Fibroblast of the aortic adventitia (primary cell): ENCODE results near the gene ORC3. TPM values are rescaled to one million over a fixed set of nuclear protein-coding genes. Genes with fewer than 3 reads are reported as not detected.
"Not testable (repeated sequence)": the region's sequence is repeated elsewhere in the genome, so short reads cannot be mapped to it uniquely, and the experiment has no call there.

Source experiments
- DNase-seq: peaks from one replicate; pipeline ENCODE4 v3.0.0-alpha.2; 2010; ENCODE audit warnings: low read depth
- H3K4me3 ChIP-seq: 2 replicates; pipeline ENCODE4 v1.5.1; 2011; ENCODE audit warnings: low read depth, mild to moderate bottlenecking, control low read depth, low read length, moderate library complexity
- total RNA-seq: library from RNA; depleted of rRNA; stranded (reverse); fragments of >200 nt; gene quantifications from 2 replicates; pipeline ENCODE4 v1.2.3, GENCODE V29; 2012; ENCODE audit warnings: low replicate concordance
- TF ChIP-seq, protein P1 (sequence below): IDR thresholded peaks from 2 replicates; pipeline ENCODE4 v1.5.1; 2011; ENCODE audit warnings: mild to moderate bottlenecking, low read length, control low read depth, inconsistent platforms; ENCODE audit not compliant: insufficient read depth

Gene ORC3
- total RNA-seq, 1 donor: 52.9 TPM

DNA sequence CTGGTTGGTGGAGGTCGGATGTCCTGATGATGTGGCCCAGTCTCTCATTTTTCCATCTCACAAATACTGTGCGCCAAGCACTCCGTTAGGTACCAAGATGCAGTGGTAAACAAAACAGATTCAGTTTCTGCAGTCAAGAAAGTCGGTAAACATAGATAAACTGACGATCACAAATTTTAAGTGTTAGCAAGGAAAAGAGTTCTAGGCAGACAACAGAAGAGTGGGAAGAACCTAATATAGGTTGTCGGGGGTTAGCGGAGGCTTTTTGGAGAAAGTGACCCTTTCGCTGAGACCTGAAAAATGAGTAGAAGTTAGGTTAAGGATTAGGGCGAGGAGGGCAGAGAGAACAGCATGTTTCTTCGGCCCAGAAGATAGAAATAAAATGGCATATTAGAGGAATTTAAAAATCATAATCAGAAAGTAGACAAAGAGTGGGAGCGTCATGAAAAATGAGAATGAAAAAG, 514 bp downstream of the ORC3 start:
- TF ChIP-seq, protein P1, sequence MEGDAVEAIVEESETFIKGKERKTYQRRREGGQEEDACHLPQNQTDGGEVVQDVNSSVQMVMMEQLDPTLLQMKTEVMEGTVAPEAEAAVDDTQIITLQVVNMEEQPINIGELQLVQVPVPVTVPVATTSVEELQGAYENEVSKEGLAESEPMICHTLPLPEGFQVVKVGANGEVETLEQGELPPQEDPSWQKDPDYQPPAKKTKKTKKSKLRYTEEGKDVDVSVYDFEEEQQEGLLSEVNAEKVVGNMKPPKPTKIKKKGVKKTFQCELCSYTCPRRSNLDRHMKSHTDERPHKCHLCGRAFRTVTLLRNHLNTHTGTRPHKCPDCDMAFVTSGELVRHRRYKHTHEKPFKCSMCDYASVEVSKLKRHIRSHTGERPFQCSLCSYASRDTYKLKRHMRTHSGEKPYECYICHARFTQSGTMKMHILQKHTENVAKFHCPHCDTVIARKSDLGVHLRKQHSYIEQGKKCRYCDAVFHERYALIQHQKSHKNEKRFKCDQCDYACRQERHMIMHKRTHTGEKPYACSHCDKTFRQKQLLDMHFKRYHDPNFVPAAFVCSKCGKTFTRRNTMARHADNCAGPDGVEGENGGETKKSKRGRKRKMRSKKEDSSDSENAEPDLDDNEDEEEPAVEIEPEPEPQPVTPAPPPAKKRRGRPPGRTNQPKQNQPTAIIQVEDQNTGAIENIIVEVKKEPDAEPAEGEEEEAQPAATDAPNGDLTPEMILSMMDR: no peak
- H3K4me3 ChIP-seq: peak overlapping the region; percentile 99
- no peak for DNase-seq

DNA sequence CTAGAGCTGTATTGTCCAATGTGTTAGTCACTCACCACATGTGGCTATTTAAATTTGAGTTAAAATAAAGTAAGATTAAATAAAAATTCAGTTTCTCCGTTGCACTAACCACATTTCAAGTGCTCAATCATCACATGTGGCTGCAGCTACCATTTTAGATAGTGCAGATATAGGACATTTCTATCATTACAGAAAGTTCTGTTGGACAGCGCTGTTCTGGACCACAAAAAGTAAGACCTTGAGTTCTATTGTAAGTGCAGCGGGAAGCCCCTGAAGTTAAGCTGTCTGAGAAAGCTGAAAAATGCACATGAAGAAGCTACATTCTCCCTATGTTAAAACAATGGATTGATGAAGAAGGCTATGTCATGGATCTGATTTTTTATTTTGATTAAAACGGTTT, 1.1 kb downstream of the ORC3 start:
- TF ChIP-seq, protein P1: no peak
- DNase-seq: peak; percentile 9
- H3K4me3 ChIP-seq: peak overlapping the region; percentile 99

DNA sequence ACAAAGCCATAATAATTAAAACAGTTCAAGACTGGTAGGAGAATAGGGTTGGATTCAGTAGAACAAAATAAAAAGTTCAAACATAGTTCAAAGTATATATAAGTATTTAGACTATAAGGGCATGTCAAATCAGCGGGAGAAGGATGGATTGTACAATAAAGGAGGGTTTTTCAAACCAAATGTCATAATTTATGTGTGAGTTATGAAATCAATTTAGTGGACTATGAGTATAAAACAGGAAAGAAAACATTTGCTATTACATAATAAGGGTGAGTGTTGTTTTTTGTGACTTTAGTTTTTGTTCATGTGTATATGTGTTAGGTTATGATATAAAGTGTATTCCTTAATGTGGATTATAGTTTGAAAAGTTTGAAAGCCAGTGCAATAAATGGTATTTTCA, 10.6 kb downstream of the ORC3 start:
- no peak overlapping the region for H3K4me3 ChIP-seq
- TF ChIP-seq, protein P1: no peak
- DNase-seq: no peak

DNA sequence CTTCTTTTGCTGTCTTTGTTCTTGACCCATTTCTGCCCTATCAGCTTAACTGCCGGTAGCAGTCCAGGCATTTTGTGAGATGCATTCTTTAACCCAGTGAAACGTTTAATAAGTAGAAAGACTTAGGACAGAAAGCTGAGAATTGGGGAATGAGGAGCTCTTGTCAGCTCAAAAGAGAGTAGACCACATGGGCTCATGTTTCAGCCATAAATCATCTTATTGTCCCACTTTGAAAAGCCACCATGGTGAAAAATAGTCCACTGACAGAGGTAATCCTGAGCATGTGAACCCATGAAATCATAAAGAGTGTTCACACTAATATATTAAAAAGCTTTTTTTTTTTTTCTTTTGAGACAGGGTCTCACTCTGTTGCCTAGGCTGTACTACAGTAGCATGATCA, 16.3 kb downstream of the ORC3 start:
- no peak for DNase-seq
- TF ChIP-seq, protein P1: no peak
- no peak overlapping the region for H3K4me3 ChIP-seq

DNA sequence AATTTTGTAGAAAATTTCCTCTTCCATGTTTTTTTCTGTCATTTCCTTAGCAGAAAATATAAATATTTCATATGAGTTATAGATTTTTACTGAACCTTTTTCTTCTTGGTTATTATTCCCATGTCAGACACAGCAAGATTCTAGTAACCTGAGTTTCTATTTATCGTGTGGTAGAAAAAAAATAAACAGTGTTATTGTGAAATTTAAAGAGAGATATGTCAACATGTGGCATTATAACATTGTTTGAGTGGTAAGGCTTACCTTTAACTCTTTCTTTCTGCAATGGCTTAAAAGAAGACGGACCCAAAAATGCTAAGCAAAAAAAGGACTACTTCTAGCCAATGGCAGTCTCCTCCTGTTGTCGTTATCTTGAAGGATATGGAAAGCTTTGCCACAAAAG, 18.9 kb downstream of the ORC3 start:
- no peak overlapping the region for H3K4me3 ChIP-seq
- TF ChIP-seq, protein P1: no peak
- DNase-seq: no peak

DNA sequence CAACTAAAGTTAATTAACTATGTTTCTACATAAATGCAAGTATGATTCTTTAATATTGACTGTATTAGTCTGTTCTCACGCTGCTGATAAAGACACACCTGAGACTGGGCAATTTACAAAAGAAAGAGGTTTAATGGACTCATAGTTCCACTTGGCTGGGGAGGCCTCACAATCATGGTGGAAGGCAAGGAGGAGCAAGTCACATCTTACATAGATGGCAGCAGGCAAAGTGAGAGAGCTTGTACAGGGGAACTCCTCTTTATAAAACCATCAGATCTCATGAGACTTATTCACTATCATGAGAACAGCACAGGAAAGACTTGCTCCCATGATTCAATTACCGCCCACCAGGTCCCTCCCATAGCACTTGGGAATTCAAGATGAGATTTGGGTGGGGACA, 23.1 kb downstream of the ORC3 start:
- not testable (repeated sequence) for H3K4me3 ChIP-seq, DNase-seq

DNA sequence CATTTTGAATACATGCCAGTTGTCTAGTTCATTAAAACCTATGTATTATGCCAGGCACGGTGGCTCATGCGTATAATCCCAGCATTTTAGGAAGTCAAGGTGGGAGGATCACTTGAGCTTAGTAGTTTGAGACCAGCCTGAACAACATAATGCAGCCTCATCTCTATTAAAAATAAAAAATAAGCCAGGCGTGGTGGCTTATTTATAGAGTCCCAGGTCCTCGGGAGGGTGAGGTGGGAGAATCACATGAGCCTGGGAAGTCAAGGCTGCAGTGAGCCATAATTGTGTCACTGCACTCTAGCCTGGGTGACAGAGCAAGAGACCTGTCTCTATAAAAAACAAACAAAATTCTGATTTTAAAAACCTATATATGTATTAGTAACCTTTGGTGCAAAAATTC, 27.5 kb downstream of the ORC3 start:
- TF ChIP-seq, protein P1: no peak
- no peak for DNase-seq
- no peak overlapping the region for H3K4me3 ChIP-seq

DNA sequence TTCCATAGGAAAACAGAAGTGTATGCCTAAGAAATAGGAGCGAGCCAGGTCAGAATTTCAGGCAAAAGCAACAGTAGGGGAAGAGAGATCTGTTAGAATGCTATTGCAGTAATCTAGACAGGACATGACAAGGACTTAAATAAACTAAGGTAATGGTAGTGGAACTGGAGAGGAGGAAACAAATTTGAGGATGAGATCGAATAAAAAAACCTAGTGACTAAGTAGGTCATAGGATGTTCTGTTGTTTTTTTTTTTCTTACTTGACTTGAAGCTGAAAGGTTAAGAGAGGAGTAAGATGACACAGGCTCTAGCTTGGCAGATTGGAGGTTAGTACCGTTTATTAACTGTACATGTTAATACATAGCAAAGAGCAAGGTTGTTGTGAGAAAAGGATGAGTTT, 28.6 kb downstream of the ORC3 start:
- DNase-seq: no peak
- TF ChIP-seq, protein P1: no peak
- H3K4me3 ChIP-seq: no peak overlapping the region
